Measurements from ENCODE around the gene XPNPEP1. TPM values are rescaled to one million over a fixed set of nuclear protein-coding genes. Genes with fewer than 3 reads are reported as not detected.

Gene XPNPEP1
- total and polyA plus RNA-seq, 2 of the 4 experiments (the other 2 are of a cell fraction): 164 to 311 TPM

- ATAC-seq (ENCODE audit: low read depth) (peak; percentile 25), DNase-seq (peak; percentile 88)
- H2AFZ ChIP-seq (replicated peaks; ENCODE audit: low read length, poor library complexity): peak overlapping the region; percentile 48
- H3K9me1 ChIP-seq (ENCODE audit: insufficient read depth, low read length): peaks cover 39% of the 10 kb centered on the region
- no peak overlapping the region for H3K9ac ChIP-seq (ENCODE audit: low read depth, low read length)
- in situ Hi-C loops (cut with MboI; ENCODE audit: low sequenced_read_pairs) (no loop called here), dilution Hi-C loops (cut with HindIII; ENCODE audit: low sequenced_read_pairs, unreplicated experiment) (no loop called here), intact Hi-C loops (cut with micrococcal nuclease) (no loop called here)
- no peak overlapping the region for H3K4me2 ChIP-seq (ENCODE audit: low read depth, low read length)
- ChIA-PET POLR2A (ENCODE audit: unreplicated experiment) (interaction anchor here (0.6 kb wide), 1 partner anchor 117 kb away, joined by 3 read pairs; no protein-coding TSS in a partner anchor), CTCF (interaction anchor here (0.6 to 3.1 kb wide), 4 partner anchors 10 to 364 kb away, joined by 4 to 20 read pairs (median 7); no protein-coding TSS in a partner anchor)
- peak overlapping the region; percentile 13; the same call in 1 of the 2 replicates for H3K18ac ChIP-seq (ENCODE audit: low read depth, low read length)
- H3K27ac ChIP-seq (ENCODE audit: insufficient read depth, low read length): no peak overlapping the region; the same call in 1 of the 2 replicates
- H3K79me1 ChIP-seq (ENCODE audit: low read depth in 1 of 2, low read length in 2 of 2): peaks cover 53 to 81% of the 10 kb centered on the region in 2 experiments
- no peak overlapping the region for H4K91ac ChIP-seq (ENCODE audit: insufficient read depth, low read depth, low read length)
- peak overlapping the region; percentile 53 for H2AK9ac ChIP-seq (replicated peaks; ENCODE audit: low read depth, low read length, poor library complexity)
- no peak overlapping the region for H2BK20ac ChIP-seq (ENCODE audit: low read depth, low read length)
- H3K27me3 ChIP-seq (ENCODE audit: control insufficient read depth, insufficient read depth, low read length): no peaks in the 10 kb centered on the region
- H4K8ac ChIP-seq (ENCODE audit: low read depth in 2 of 2, low read length in 2 of 2): no peak overlapping the region
- H2BK15ac ChIP-seq (ENCODE audit: low read depth, low read length): no peak overlapping the region
- TF ChIP-seq CEBPB (IDR thresholded peaks at IDR 0.05; ENCODE audit: low read depth, low read length) (peak; percentile 70), SMC3 (IDR thresholded peaks at IDR 0.05; ENCODE audit: low read depth, low read length) (no peak), BHLHE40 (IDR thresholded peaks at IDR 0.05; ENCODE audit: low read depth, low read length) (peak; percentile 46; the same call in 1 of the 2 replicates)
- no peak overlapping the region for H3K56ac ChIP-seq (ENCODE audit: extremely low read depth, insufficient read depth, low read length)
- peaks cover 20% of the 10 kb centered on the region for H4K20me1 ChIP-seq (ENCODE audit: insufficient read depth, low read length)
- no peak overlapping the region for H3K4me3 ChIP-seq (ENCODE audit: insufficient read depth, low read depth, low read length)
- H3K36me3 ChIP-seq (ENCODE audit: control insufficient read depth, insufficient read depth, low read length): peaks cover 19% of the 10 kb centered on the region
- no peak overlapping the region; the same call in 1 of the 2 replicates for H3K23ac ChIP-seq (ENCODE audit: low read depth, low read length)
- WGBS, 2 experiments (ENCODE audit: extremely low coverage in 2 of 2, insufficient read length in 1 of 2): 83% methylated on average over 1 of the region's 5 CpGs; no CpG with 5 or more reads in 1 of the 2 experiments
- H3K14ac ChIP-seq (replicated peaks; ENCODE audit: low read depth, low read length): 0 out of 2 replicates have a peak overlapping the region, but pooled peaks have one; percentile 18
- no peak overlapping the region for H2BK120ac ChIP-seq (ENCODE audit: low read depth, low read length)
- peaks cover 26% of the 10 kb centered on the region for H3K4me1 ChIP-seq (ENCODE audit: control insufficient read depth, insufficient read depth, low read length)
- peak overlapping the region; percentile 15 for H2BK5ac ChIP-seq (ENCODE audit: low read depth, low read length, poor library complexity, severe bottlenecking)
- H3K4ac ChIP-seq (ENCODE audit: low read depth, low read length): no peak overlapping the region
- BruUV-seq (replicated peaks): no TSS peak
- H2AK5ac ChIP-seq (ENCODE audit: low read depth, low read length): 0 out of 2 replicates have a peak overlapping the region, but pooled peaks have one; percentile 50
- no peak overlapping the region for H4K5ac ChIP-seq (ENCODE audit: low read depth, low read length)
- H3K9me3 ChIP-seq (ENCODE audit: control insufficient read depth, insufficient read depth, low read length): no peaks in the 10 kb centered on the region
These were observed 28.8 kb downstream of the XPNPEP1 start for GRCh38 chr10:109894516-109894915.

All from IMR-90 (cell line).